HK-2 (cell line): ENCODE measurements around the gene DRC1.

ENCODE experiments used
- DNase-seq: peaks from one replicate; pipeline ENCODE4 v3.0.0-alpha.2; 2018; ENCODE audit not compliant: unreplicated experiment

The DRC1 gene

GRCh38 chr2:26399771-26400376 lies 1.8 kb upstream of the DRC1 start:
- DNase-seq, result no peak

- DNase-seq, result no peak
Measured at GRCh38 chr2:26400723-26401122, 997 bp upstream of the DRC1 start.

DNA sequence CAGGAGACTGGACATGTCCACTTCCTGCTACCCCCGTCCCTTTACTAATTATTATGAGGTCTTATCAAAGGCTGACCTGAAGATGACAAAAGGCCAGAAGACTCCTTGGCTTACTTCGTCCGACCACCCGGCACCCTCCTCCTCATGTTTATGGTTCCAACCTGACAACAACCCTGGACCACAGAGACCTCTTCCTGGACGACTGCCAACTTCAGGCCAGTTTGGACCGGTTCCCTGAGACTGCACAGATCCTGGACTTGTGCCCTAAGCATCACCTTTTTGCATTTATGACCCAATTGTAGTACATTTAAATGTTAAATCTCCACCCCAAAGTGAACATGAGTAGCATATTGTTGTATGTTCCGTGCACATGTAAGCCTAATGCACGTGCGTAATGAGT lies 5.8 kb downstream of the DRC1 start:
- DNase-seq, result no peak

- DNase-seq, result no peak
Measured at GRCh38 chr2:26409785-26410184, 8.1 kb downstream of the DRC1 start.

- DNase-seq, result no peak
Measured at GRCh38 chr2:26410764-26411243, 9.1 kb downstream of the DRC1 start.

- no peak for DNase-seq
Measured at GRCh38 chr2:26411419-26411818, 9.7 kb downstream of the DRC1 start.

- no peak for DNase-seq
Measured at GRCh38 chr2:26412091-26412673, 10.5 kb downstream of the DRC1 start.

DNA sequence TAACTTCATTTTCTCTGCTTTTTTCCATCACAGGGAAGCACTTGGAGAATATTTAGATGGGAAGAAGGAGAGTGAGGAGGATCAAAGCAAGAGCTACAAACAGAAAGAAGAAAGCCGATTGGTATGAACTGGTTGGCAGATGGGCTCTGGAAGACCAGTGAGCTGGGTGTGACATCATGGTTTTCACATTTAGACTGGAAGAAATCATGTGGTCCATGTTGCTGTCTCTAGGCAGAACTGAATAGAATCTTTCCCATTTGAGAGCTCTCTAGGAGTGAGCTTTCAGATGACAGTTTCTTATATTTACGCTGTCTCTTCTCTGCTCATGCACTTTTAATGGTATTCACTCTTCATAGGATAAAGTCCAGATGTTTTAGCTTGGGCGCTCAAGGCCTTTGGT lies 12.6 kb downstream of the DRC1 start:
- no peak for DNase-seq

GRCh38 chr2:26421961-26422360 lies 20.2 kb downstream of the DRC1 start:
- DNase-seq, result no peak

DNA sequence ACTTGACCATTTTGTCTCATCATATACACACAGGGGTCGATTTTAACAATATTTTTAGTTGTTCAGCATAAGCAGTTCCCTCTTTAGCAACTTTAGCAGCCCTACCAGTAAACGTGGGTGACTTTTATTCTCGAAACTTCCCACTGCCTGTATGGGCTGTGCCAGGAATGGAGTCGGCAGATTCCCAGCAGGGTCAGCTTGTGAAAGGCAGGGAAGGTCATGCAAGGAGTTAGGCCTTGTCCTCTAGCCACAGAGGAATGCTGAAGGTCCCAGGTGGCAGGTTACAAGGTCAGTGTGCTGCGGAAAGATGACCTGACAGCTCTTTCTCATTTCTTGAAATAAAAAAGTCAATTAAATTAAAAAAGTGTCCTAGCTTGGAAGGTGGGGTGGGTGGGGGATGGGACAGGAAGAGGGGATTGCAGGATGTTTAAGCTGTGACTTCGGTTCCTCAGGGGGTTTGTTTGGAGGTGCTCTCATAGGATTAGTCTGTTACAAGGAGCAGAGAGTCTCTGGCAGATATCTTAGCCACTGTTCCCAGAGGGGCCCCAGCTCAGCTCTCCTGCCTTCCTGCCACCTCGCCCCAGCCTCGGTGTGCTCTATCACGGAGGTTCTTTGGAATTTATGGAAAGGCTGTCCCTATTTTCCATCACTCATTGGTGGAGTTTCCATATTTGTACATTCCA lies 21.4 kb downstream of the DRC1 start:
- no peak for DNase-seq

DNA sequence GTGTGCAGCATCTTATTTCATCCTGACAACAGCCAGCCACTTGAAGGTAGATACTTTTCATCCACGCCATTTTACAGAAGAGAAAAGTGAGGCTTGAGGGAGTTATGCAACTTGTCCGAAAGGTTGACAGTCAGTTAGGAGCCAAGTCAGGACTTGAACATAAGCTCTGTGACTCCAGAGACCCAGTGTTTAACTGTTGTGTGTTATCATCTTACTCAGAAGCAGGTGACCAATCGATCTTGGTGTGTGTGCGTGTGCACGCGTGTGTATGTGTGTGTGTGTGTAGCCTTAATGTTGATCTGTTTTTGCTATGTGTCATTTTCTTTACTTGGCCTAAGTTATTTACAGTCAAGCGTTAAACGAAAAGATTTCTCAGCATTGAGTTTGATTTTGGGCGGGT lies 22.0 kb downstream of the DRC1 start:
- no peak for DNase-seq

DNA sequence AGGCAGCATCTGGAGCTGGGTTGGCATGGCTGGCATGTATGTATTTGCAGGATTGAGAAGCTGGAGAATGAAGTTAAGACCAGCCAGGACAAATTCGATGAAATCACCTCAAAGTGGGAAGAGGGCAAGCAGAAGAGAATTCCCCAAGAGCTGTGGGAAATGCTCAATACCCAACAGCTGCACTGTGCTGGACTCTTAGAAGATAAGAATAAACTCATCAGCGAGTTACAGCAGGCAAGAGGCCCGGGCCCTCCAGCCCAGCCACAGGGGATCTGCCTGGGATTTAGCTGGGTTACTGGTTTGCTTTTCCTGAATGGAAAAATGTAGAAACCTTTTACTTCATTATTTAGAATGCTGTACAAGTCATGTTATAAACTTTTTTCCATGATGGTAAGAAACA lies 22.5 kb downstream of the DRC1 start:
- no peak for DNase-seq

GRCh38 chr2:26428846-26429245 lies 27.1 kb downstream of the DRC1 start:
- no peak for DNase-seq

- no peak for DNase-seq
Measured at GRCh38 chr2:26429779-26430578, 28.3 kb downstream of the DRC1 start.

DNA sequence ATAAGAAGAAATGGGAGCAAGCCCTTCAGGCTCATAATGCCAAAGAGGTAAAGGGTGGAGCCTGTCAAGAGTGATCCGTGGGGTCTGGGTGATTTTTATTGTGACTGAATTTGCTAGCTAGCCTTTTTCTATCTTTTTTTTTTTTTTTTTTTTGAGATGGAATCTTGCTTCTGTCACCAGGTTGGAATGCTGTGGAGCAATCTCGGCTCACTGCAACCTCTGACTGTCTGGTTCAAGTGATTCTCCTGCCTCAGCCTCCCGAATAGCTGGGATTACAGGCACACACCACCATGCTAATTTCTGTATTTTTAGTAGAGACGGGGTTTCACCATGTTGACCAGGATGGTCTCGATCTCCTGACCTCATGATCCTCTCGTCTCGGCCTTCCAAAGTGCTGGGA lies 29.1 kb downstream of the DRC1 start:
- DNase-seq, result no peak

DNA sequence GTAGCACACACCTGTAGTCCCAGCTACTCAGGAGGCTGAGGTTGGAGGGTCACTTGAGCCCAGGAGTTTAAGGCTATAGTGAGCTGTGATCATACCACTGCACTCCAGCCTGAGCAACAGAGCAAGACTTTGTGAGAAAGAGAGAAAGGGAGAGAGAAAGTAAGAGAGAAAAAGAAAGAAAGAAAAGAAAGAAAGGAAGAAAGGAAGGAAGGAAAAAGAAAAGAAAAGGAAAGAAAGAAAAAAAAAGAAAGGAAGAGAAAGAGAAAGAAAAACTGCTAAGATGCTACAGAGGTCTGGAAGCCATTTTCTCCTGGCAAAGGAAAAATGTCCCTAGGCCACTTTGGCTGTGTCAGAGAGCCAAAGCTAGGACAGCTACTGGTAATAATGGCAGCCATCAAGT lies 30.6 kb downstream of the DRC1 start:
- DNase-seq, result no peak

DNA sequence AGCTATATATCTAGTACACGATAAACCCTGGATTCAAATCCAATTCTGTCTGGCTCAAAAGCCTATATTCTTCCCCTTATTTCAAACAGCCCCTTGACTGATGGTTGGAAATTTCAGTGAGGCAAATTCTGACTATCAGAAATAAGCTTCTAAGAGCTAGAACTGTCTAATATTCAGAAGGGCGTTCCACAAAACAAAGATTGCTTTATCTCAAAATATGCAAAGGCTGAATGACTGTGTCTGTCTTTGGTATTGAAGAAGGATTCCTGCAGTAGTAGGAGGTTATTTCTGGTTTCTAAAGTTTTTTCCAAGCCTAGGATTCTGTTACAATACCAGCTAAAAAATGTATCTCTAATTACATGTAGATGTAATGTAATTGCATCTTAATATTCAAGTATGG lies 31.1 kb downstream of the DRC1 start:
- DNase-seq, result no peak

GRCh38 chr2:26435106-26435505 lies 33.4 kb downstream of the DRC1 start:
- DNase-seq, result no peak

- peak; percentile 74 for DNase-seq
Measured at GRCh38 chr2:26438526-26438925, 36.8 kb downstream of the DRC1 start.

DNA sequence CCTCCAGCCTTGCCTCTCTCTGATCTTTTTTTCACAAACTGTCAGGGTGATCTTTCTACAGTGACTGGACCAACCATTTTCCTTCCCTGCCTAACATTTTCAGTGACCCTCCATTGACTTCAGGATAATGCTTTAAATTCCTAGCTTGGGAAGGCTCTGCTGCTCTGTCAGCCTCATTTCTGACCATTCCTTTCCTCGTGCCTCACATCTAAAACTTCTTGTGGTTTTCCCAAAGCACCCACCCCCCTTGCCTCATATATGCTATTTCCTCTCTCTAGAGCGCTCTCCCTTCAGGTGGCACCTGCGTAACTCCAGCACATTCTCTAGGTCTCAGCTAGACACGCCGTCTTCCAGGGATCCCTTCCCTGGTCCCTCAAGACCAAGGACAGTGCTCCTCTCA lies 37.2 kb downstream of the DRC1 start:
- DNase-seq, result no peak

GRCh38 chr2:26442301-26442700 lies 40.6 kb downstream of the DRC1 start:
- DNase-seq, result no peak

- DNase-seq, result no peak
Measured at GRCh38 chr2:26442707-26443106, 41.0 kb downstream of the DRC1 start.

DNA sequence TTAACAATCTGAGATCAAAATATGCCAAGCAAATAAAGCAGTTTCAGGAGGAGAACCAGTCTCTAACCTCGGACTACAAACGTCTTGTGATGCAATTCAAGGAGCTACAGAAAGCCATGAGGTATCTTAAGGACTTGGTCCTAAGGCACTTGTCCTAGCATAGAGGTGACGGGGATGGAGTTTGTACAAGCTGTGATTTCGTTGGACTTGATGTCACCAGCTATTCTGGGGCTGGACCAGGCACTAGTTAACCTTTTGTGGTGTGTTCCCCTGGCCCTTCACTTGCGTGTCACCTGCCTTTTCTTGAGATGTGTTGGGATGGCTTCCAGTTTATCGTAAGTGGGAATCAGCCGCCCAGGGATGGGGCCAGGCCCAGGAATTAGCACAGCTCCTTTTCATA lies 42.5 kb downstream of the DRC1 start:
- DNase-seq, result no peak
